ENCODE data around the gene ATG10.
"Not testable (repeated sequence)": the region's sequence is repeated elsewhere in the genome, so short reads cannot be mapped to it uniquely, and the experiment has no call there.

GRCh38 chr5:82139837-82140236 lies 168.0 kb downstream of the ATG10 start:
- TF ChIP-seq CTCF (IDR thresholded peaks at IDR 0.05; ENCODE audit: borderline replicate concordance, extremely low read depth, low read length, poor library complexity, severe bottlenecking); EZH2 (IDR thresholded peaks at IDR 0.05; ENCODE audit: borderline replicate concordance, low read depth, low read length, severe bottlenecking): not testable (repeated sequence)
